GM12865 (cell line): ENCODE data around the gene NACC2.

Experiments
- DNase-seq: peaks from one replicate; pipeline ENCODE4 v3.0.0; 2010; ENCODE audit warnings: low read depth
- H3K4me3 ChIP-seq: 2 replicates; pipeline ENCODE4 v1.5.1; 2011; ENCODE audit warnings: mild to moderate bottlenecking, low read depth, low read length, control low read depth
- TF ChIP-seq, protein P1 (sequence below): IDR thresholded peaks from 2 replicates; pipeline ENCODE4 v1.5.1; 2011; ENCODE audit warnings: low read length, control low read depth, low read depth, inconsistent platforms; ENCODE audit not compliant: insufficient read depth; ENCODE audit errors: missing control alignments

NACC2 gene

DNA sequence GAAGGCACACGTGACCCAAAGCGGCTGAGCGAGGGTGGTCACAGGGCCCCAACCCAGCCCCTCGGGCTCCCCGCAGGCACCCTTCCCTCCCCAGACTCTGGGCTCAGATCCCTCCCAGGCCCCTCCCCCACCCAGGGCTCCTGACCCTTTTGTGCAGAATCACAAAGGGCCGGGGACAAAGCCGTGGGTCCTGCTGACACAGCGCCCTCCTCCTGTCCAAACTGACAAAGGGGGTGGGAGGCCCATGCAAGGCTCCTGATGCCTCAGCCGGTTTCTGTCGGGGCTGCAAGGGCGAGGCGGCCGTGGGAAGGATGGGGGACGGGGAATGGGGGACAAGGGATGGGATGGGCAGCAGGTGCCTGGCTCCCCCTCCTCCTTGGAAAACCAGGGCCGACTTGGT lies 90.4 kb downstream of the NACC2 start:
- DNase-seq: no peak
- no peak overlapping the region for H3K4me3 ChIP-seq
- TF ChIP-seq, protein P1, sequence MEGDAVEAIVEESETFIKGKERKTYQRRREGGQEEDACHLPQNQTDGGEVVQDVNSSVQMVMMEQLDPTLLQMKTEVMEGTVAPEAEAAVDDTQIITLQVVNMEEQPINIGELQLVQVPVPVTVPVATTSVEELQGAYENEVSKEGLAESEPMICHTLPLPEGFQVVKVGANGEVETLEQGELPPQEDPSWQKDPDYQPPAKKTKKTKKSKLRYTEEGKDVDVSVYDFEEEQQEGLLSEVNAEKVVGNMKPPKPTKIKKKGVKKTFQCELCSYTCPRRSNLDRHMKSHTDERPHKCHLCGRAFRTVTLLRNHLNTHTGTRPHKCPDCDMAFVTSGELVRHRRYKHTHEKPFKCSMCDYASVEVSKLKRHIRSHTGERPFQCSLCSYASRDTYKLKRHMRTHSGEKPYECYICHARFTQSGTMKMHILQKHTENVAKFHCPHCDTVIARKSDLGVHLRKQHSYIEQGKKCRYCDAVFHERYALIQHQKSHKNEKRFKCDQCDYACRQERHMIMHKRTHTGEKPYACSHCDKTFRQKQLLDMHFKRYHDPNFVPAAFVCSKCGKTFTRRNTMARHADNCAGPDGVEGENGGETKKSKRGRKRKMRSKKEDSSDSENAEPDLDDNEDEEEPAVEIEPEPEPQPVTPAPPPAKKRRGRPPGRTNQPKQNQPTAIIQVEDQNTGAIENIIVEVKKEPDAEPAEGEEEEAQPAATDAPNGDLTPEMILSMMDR: no peak

DNA sequence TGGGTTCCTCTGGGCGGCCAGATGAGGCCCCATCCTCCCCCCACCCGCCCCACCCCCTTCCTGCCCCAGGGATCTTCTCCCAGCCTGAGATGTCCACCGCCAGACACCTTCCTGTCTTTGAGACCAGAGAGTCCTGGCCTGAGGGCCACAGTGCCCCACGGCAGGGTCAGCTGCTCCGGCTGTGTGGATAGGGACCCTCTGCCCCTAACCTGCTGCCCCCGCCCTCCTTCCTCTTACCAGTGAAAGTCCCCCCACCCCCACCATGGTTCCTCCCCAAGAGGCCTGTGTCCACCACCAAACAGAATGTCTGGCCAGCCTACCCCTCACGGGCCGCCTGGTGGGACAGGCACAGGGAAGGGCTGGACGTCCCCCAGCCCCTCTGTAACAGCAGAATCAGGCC lies 90.9 kb downstream of the NACC2 start:
- TF ChIP-seq, protein P1: no peak
- no peak for DNase-seq

DNA sequence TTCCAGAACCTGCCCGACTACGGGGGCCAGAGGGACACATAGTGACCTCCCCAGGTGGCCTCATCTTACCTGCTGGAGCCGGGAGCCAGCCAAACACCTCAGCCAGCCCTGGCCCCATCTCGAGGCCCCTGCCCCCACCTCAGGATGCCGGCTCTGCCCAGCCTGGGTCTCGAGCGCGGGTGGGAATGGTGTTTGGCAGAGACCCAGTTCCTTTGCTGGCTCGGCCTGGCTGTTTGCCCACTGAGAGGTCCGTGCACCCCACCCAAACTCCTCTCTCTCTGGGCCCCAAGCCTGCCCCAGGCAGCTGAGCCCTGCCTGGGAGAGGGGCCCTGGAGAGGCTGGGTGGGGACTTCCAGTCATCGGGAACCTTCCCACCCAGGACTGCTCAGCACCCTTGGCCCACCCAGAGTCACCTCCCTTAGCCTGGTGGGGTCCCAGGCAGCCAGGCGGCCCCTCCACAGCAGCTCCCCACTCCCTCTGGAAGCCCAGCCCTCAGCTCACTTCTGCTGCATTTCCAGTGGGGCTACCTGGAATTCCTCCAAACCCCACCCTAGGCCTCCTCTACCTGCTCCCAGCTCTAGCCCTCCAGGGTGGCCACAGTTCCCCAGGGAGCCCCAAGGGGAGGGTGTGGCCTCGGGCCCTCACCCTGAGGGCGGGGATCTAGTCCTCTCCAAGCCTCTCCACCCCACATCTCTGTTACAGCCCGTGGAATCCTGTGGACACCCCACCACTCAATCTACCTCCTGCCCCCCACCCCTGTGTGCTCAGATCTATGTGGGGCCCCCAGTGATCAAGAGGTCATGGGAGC lies 91.5 kb downstream of the NACC2 start:
- DNase-seq: no peak
- H3K4me3 ChIP-seq: no peak overlapping the region
- TF ChIP-seq, protein P1: no peak

More for the DNA sequence above, 90.9 kb downstream of the NACC2 start:
- H3K4me3 ChIP-seq: no peak overlapping the region

DNA sequence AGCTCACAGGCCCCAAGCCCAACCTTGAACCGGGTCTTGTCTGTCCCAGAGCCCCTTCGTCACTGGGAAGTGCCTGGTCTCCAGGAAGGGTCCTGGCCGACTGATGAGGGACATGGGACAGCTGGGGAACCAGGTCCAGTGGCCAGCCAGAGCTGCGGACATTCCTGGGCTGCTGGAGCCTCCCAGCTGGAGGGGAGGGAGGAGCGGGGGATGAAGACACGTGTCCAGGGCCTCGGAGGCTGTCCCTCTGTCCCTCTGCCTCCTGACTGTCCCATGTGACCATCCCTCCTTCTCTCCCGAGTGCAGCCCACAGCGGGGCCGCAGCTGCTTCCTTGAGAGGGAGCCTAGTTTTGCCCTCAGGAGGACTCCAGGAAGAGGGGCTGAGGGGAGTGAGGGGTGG lies 92.2 kb downstream of the NACC2 start:
- H3K4me3 ChIP-seq: no peak overlapping the region
- DNase-seq: no peak
- TF ChIP-seq, protein P1: no peak

DNA sequence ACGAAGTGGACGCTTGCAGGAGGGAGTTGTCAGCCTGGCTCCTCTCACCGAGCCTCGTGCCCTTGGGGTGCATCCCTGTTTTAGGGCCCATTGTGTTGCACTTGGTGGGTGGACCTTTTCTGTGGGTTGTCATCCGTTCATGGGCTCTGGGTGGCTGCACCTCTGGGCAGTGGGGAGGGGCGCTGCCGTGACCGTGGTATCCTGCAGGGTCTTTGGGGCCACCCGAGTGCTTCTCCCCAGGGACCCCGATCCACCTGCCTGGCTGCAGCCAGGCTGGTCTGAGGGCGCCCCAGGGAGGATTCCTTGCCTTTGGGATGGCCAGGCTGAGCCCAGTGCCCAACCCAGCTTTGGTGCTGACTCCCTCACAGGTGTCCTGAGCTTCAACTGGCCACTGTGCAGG lies 92.9 kb downstream of the NACC2 start:
- DNase-seq: no peak
- no peak overlapping the region for H3K4me3 ChIP-seq
- TF ChIP-seq, protein P1: no peak

DNA sequence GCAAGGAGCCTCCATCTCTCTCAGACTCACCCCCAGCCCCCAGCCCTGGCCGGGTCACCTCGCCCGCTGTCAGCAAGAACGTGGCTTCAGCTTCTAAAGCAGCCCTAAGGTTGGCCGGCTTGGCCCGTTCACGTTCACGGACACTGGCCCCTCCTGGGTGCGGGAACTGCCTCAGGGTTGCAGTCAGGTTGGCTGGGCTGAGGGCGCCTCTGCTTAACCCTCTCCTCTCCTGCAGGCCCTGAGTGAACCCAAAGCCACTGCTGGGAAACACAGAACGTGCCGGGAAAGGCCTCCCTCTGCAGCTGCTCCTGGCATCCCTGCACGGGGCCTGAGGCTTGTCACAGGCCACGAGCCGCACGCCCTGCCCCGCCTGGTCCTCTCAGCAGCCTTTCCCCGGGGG lies 93.9 kb downstream of the NACC2 start:
- TF ChIP-seq, protein P1: no peak
- no peak for DNase-seq
- H3K4me3 ChIP-seq: no peak overlapping the region
